Dermis lymphatic vessel endothelial cell (primary cell): ENCODE measurements around the gene METTL8. TPM values are rescaled to one million over a fixed set of nuclear protein-coding genes. Genes with fewer than 3 reads are reported as not detected.

Experiments used
- total RNA-seq: library from RNA; depleted of rRNA; stranded (reverse); fragments of >200 nt; gene quantifications from 2 replicates; pipeline ENCODE4 v1.2.1, GENCODE V29; 2014

METTL8 gene, protein sequence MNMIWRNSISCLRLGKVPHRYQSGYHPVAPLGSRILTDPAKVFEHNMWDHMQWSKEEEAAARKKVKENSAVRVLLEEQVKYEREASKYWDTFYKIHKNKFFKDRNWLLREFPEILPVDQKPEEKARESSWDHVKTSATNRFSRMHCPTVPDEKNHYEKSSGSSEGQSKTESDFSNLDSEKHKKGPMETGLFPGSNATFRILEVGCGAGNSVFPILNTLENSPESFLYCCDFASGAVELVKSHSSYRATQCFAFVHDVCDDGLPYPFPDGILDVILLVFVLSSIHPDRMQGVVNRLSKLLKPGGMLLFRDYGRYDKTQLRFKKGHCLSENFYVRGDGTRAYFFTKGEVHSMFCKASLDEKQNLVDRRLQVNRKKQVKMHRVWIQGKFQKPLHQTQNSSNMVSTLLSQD
- 10.4 and 11.9 TPM in 2 replicates for total RNA-seq

DNA sequence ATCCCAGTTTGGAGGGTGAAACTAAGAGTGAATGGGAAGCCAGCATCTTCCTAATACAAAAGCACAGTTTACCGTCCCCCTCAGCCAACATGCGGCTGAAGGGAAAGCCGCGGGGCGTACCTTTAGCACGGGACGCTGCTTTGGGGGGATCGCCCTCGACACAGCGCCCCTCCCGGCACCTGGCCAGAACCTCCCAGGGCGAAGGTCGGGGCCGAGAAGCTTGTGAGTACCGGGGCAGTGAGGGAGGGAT, at the start of gene METTL8:
TSS of gene METTL8 (minus strand) at position 228 of the 250 bp plus-strand sequence. CDS start 41,805 bp downstream, outside the sequence.

DNA sequence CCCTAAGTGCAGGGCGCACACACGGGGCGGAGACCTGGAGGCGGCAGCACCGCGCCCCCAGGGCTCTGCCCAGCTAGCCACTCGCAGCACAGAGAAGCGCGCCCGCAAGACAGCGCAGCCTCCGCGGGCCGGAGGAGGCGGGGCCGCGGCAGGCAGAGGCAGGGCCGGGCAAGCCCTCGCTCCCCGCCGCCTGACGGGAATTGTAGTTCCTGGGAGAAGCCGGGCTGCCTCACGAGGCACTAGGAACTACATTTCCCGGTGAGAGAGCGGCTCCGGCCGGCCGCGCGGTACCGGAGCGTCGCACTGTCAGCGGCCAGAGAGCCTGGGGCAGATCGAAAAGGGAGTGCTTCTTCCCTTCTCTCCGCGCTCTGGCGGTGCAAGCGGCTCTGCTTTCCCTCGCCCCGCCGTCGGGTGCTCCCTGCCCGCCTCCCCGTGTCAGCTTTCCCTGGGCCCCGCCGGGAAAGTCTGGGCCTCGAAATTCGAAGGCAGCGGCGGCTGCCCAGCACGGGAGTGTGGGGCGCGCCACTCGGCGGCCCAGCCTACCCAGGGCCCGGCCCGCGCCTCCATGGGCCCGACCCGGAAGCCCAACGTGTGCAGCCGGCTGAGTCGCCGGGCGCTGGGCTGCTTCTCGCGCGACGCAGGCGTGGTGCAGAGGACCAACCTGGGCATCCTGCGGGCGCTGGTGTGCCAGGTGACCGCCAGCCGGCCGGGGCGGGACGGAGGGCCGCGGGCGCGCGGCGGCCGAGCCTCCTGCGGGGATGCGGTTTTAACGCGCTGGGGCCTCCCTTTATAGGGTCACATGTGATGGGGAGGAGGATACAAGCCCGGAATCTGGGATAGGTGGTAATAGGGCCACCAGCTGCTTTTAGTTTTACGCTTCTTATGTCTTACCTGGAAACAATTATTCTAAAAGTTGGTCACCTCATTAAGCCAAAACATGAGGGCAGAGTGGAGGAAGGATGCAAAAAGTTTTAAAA, 511 bp upstream of the METTL8 start, which contains the start of gene DCAF17:
TSS of gene DCAF17 (plus strand) at position 214 of the 977 bp plus-strand sequence. CDS start at position 566, 352 bp downstream.

Other genes starting within 250 kb of the METTL8 start
- gene DCAF17, start 236 bp upstream of the METTL8 start, total RNA-seq: 14.0 and 16.1 TPM in 2 replicates
- 20.2 and 24.5 TPM in 2 replicates for gene CYBRD1, start 88.5 kb upstream of the METTL8 start, total RNA-seq